Neural progenitor cell (in vitro differentiated cells): ENCODE measurements around the gene AANAT. TPM values are rescaled to one million over a fixed set of nuclear protein-coding genes. Genes with fewer than 3 reads are reported as not detected.

ENCODE experiments used
- DNase-seq: peaks from one replicate; pipeline ENCODE4 v3.0.0-alpha.2; 2016; ENCODE audit warnings: low spot score
- H2AFZ ChIP-seq: fragments of 200-600 bp; sonication (generic); replicated peaks from 2 replicates; pipeline ENCODE4 v1.6.1; 2016; ENCODE audit warnings: antibody characterized with exemption
- H3F3A ChIP-seq: fragments of 200-600 bp; sonication (generic); 2 replicates; pipeline ENCODE4 v1.6.1; 2016; ENCODE audit warnings: antibody characterized with exemption, low read depth
- H3K27ac ChIP-seq: fragments of 200-600 bp; sonication (generic); 2 replicates; pipeline ENCODE4 v1.5.1; 2016; ENCODE audit warnings: mild to moderate bottlenecking
- H3K27me3 ChIP-seq: fragments of 200-600 bp; sonication (generic); 2 replicates; pipeline ENCODE4 v1.6.1; 2016; ENCODE audit warnings: mild to moderate bottlenecking, moderate library complexity
- H3K36me3 ChIP-seq: fragments of 200-600 bp; sonication (generic); 2 replicates; pipeline ENCODE4 v1.5.1; 2016
- H3K4me1 ChIP-seq: fragments of 200-600 bp; sonication (generic); 2 replicates; pipeline ENCODE4 v1.6.1; 2016; ENCODE audit warnings: mixed run types
- H3K4me2 ChIP-seq: fragments of 200-600 bp; sonication (generic); 2 replicates; pipeline ENCODE4 v1.6.1; 2016
- H3K4me3 ChIP-seq: fragments of 200-600 bp; sonication (generic); 2 replicates; pipeline ENCODE4 v1.5.1; 2016
- H3K79me2 ChIP-seq: fragments of 200-600 bp; sonication (generic); 2 replicates; pipeline ENCODE4 v1.6.1; 2016; ENCODE audit warnings: low read depth
- H3K9ac ChIP-seq: fragments of 200-600 bp; sonication (generic); 2 replicates; pipeline ENCODE4 v1.6.1; 2016
- H3K9me3 ChIP-seq: fragments of 200-600 bp; sonication (generic); 2 replicates; pipeline ENCODE4 v1.5.1; 2016; ENCODE audit warnings: low read depth
- H4K20me1 ChIP-seq: fragments of 200-600 bp; sonication (generic); 2 replicates; pipeline ENCODE4 v1.6.1; 2016; ENCODE audit warnings: low read depth
- H3K27ac Mint-ChIP-seq: 3 replicates; pipeline ENCODE4 v1.8.0; 2021; ENCODE audit warnings: mixed read lengths
- H3K27me3 Mint-ChIP-seq: 2 replicates; pipeline ENCODE4 v1.8.0; 2022; ENCODE audit warnings: low read depth, mild to moderate bottlenecking, inconsistent platforms, moderate library complexity, mixed read lengths; ENCODE audit not compliant: insufficient read depth
- H3K36me3 Mint-ChIP-seq: 3 replicates; pipeline ENCODE4 v1.8.0; 2021; ENCODE audit warnings: mixed read lengths
- H3K4me1 Mint-ChIP-seq: 3 replicates; pipeline ENCODE4 v1.8.0; 2021; ENCODE audit warnings: mixed read lengths
- H3K4me3 Mint-ChIP-seq: 3 replicates; pipeline ENCODE4 v1.8.0; 2021; ENCODE audit warnings: mild to moderate bottlenecking, moderate library complexity, mixed read lengths
- H3K9me3 Mint-ChIP-seq: 3 replicates; pipeline ENCODE4 v1.8.0; 2020; ENCODE audit warnings: mixed read lengths
- EZH2 ChIP-seq: fragments of 200-600 bp; sonication (generic); IDR thresholded peaks from 2 replicates; pipeline ENCODE4 v1.6.1; 2017; ENCODE audit warnings: antibody characterized with exemption, mild to moderate bottlenecking, moderate library complexity
- EZH2phosphoT487 ChIP-seq: fragments of 200-600 bp; sonication (generic); IDR thresholded peaks from 2 replicates; pipeline ENCODE4 v1.6.1; 2017; ENCODE audit warnings: antibody characterized with exemption
- total RNA-seq: library from RNA; depleted of rRNA; stranded (reverse); fragments of >200 nt; gene quantifications from 2 replicates; pipeline ENCODE4 v1.2.3, GENCODE V29; 2015; ENCODE audit warnings: low replicate concordance
- TF ChIP-seq, protein P1 (sequence below): fragments of 200-600 bp; sonication (generic); IDR thresholded peaks from 2 replicates; pipeline ENCODE4 v1.5.1; 2017; ENCODE audit warnings: antibody characterized with exemption, mild to moderate bottlenecking

Gene AANAT
- total RNA-seq, 1 donor from 2014 or later: not detected

- H3K4me3 ChIP-seq: no peak overlapping the region
- no peak for DNase-seq
- TF ChIP-seq EZH2phosphoT487 (no peak), EZH2 (no peak)
- TF ChIP-seq, protein P1, sequence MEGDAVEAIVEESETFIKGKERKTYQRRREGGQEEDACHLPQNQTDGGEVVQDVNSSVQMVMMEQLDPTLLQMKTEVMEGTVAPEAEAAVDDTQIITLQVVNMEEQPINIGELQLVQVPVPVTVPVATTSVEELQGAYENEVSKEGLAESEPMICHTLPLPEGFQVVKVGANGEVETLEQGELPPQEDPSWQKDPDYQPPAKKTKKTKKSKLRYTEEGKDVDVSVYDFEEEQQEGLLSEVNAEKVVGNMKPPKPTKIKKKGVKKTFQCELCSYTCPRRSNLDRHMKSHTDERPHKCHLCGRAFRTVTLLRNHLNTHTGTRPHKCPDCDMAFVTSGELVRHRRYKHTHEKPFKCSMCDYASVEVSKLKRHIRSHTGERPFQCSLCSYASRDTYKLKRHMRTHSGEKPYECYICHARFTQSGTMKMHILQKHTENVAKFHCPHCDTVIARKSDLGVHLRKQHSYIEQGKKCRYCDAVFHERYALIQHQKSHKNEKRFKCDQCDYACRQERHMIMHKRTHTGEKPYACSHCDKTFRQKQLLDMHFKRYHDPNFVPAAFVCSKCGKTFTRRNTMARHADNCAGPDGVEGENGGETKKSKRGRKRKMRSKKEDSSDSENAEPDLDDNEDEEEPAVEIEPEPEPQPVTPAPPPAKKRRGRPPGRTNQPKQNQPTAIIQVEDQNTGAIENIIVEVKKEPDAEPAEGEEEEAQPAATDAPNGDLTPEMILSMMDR: no peak
- H3F3A ChIP-seq: no peaks in the 10 kb centered on the region
- no peaks in the 10 kb centered on the region for H3K36me3 ChIP-seq
- Mint-ChIP-seq H3K4me1 (peaks cover 35% of the 10 kb centered on the region), H3K27ac (no peak overlapping the region), H3K4me3 (no peak overlapping the region), H3K27me3 (peaks cover 26% of the 10 kb centered on the region), H3K9me3 (no peaks in the 10 kb centered on the region), H3K36me3 (no peaks in the 10 kb centered on the region)
- peaks cover 36% of the 10 kb centered on the region for H3K4me1 ChIP-seq
- no peak overlapping the region for H3K4me2 ChIP-seq
- peaks cover 14% of the 10 kb centered on the region for H3K27me3 ChIP-seq
- H3K27ac ChIP-seq: no peak overlapping the region
- H3K9me3 ChIP-seq: no peaks in the 10 kb centered on the region
- H4K20me1 ChIP-seq: peaks cover 14% of the 10 kb centered on the region
- no peak overlapping the region for H2AFZ ChIP-seq
- H3K9ac ChIP-seq: no peak overlapping the region
- no peaks in the 10 kb centered on the region for H3K79me2 ChIP-seq
Observed at GRCh38 chr17:76496464-76496863, 29.1 kb downstream of the AANAT start.

GRCh38 chr17:76497699-76497978, 30.2 kb downstream of the AANAT start:
- no peak overlapping the region for H3K9ac ChIP-seq
- DNase-seq: no peak
- H3K36me3 Mint-ChIP-seq: no peaks in the 10 kb centered on the region
- H3K4me2 ChIP-seq: no peak overlapping the region
- no peak overlapping the region for H3K27ac ChIP-seq
- H3F3A ChIP-seq: no peaks in the 10 kb centered on the region
- peak overlapping the region; percentile 30 for H3K4me3 Mint-ChIP-seq
- H3K27ac Mint-ChIP-seq: no peak overlapping the region
- H3K79me2 ChIP-seq: no peaks in the 10 kb centered on the region
- H3K4me1 Mint-ChIP-seq: peaks cover 37% of the 10 kb centered on the region
- H3K27me3 ChIP-seq: peaks cover 14% of the 10 kb centered on the region
- H2AFZ ChIP-seq: no peak overlapping the region
- peaks cover 14% of the 10 kb centered on the region for H4K20me1 ChIP-seq
- H3K9me3 Mint-ChIP-seq: no peaks in the 10 kb centered on the region
- no peaks in the 10 kb centered on the region for H3K36me3 ChIP-seq
- TF ChIP-seq EZH2phosphoT487: no peak
- no peak for TF ChIP-seq EZH2
- TF ChIP-seq, protein P1: no peak
- peaks cover 28% of the 10 kb centered on the region for H3K27me3 Mint-ChIP-seq
- H3K4me1 ChIP-seq: peaks cover 37% of the 10 kb centered on the region
- H3K4me3 ChIP-seq: no peak overlapping the region
- H3K9me3 ChIP-seq: no peaks in the 10 kb centered on the region

- no peaks in the 10 kb centered on the region for H3K9me3 Mint-ChIP-seq
- Histone ChIP-seq H3K9ac (no peak overlapping the region), H3K4me1 (peaks cover 32% of the 10 kb centered on the region), H3K36me3 (no peaks in the 10 kb centered on the region), H3K27me3 (peaks cover 14% of the 10 kb centered on the region), H3K27ac (no peak overlapping the region), H4K20me1 (peaks cover 14% of the 10 kb centered on the region), H3F3A (peaks cover 5% of the 10 kb centered on the region), H2AFZ (no peak overlapping the region), H3K4me3 (no peak overlapping the region), H3K4me2 (no peak overlapping the region), H3K79me2 (no peaks in the 10 kb centered on the region), H3K9me3 (no peaks in the 10 kb centered on the region)
- no peak overlapping the region for H3K27ac Mint-ChIP-seq
- DNase-seq: peak; percentile 68
- H3K4me3 Mint-ChIP-seq: no peak overlapping the region
- TF ChIP-seq EZH2: no peak
- TF ChIP-seq EZH2phosphoT487: no peak
- TF ChIP-seq, protein P1: no peak
- peaks cover 25% of the 10 kb centered on the region for H3K27me3 Mint-ChIP-seq
- H3K4me1 Mint-ChIP-seq: peaks cover 31% of the 10 kb centered on the region
- H3K36me3 Mint-ChIP-seq: no peaks in the 10 kb centered on the region
Observed at GRCh38 chr17:76497979-76498875, 30.8 kb downstream of the AANAT start.
